PC-9 (cell line): ENCODE results near the gene MEIS2. TPM values are rescaled to one million over a fixed set of nuclear protein-coding genes. Genes with fewer than 3 reads are reported as not detected.

Experiments used
- BruUV-seq: library from RNA; stranded (reverse); fragments of 400-500 nt; replicated peaks from 2 replicates; lab custom pipeline; 2021; lab: Mats Ljungman, UMichigan
- CTCF ChIA-PET: fragments of 300-600 bp; sonication (Branson Sonifier 250); formaldehyde crosslinking; loops from one replicate; lab custom pipeline; 2022; ENCODE audit warnings: antibody characterized with exemption; lab: Charles Lee
- POLR2A ChIA-PET: fragments of 300-600 bp; sonication (Branson Sonifier 250); formaldehyde crosslinking; loops from one replicate; lab custom pipeline; 2022; ENCODE audit warnings: antibody characterized with exemption; ENCODE audit not compliant: unreplicated experiment; lab: Charles Lee
- DNase-seq, 2 experiments: peaks; one replicate each; pipeline versions ENCODE4 v3.0.0 to v3.0.0-alpha.2; 2015 to 2022; ENCODE audit warnings: mixed read lengths in 1 of 2
- H2AFZ ChIP-seq: fragments of 200-600 bp; sonication (generic); 2 replicates; pipeline ENCODE4 v1.8.1; 2017; ENCODE audit warnings: antibody characterized with exemption
- H3F3A ChIP-seq: fragments of 200-600 bp; sonication (generic); 2 replicates; pipeline ENCODE4 v1.8.1; 2017; ENCODE audit warnings: antibody characterized with exemption, mild to moderate bottlenecking, low read depth; ENCODE audit not compliant: insufficient read depth
- H3K27ac ChIP-seq: fragments of 200-600 bp; sonication (generic); 2 replicates; pipeline ENCODE4 v1.6.1; 2016; ENCODE audit warnings: mixed run types
- H3K27me3 ChIP-seq: fragments of 200-600 bp; sonication (generic); 2 replicates; pipeline ENCODE4 v1.6.1; 2016; ENCODE audit warnings: low read depth, mixed run types; ENCODE audit not compliant: insufficient read depth
- H3K36me3 ChIP-seq: fragments of 200-600 bp; sonication (generic); 2 replicates; pipeline ENCODE4 v1.6.1; 2016; ENCODE audit warnings: low read depth, mixed run types
- H3K4me1 ChIP-seq: fragments of 200-600 bp; sonication (generic); replicated peaks from 2 replicates; pipeline ENCODE4 v1.6.1; 2016; ENCODE audit warnings: mixed run types; ENCODE audit not compliant: insufficient read depth
- H3K4me2 ChIP-seq: fragments of 200-600 bp; sonication (generic); 2 replicates; pipeline ENCODE4 v1.6.1; 2017; ENCODE audit warnings: mixed run types
- H3K4me3 ChIP-seq: fragments of 200-600 bp; sonication (generic); 2 replicates; pipeline ENCODE4 v1.6.1; 2016; ENCODE audit warnings: mixed run types
- H3K79me2 ChIP-seq: fragments of 200-600 bp; sonication (generic); 2 replicates; pipeline ENCODE4 v1.6.1; 2017; ENCODE audit warnings: low read depth, mixed run types
- H3K9me2 ChIP-seq: fragments of 200-600 bp; sonication (generic); 2 replicates; pipeline ENCODE4 v1.8.1; 2017; ENCODE audit warnings: mild to moderate bottlenecking; ENCODE audit not compliant: insufficient read depth
- H3K9me3 ChIP-seq: fragments of 200-600 bp; sonication (generic); 2 replicates; pipeline ENCODE4 v1.8.1; 2016; ENCODE audit warnings: low read depth; ENCODE audit not compliant: insufficient read depth
- H4K20me1 ChIP-seq: fragments of 200-600 bp; sonication (generic); 2 replicates; pipeline ENCODE4 v1.8.1; 2017; ENCODE audit not compliant: insufficient read depth
- CTCF ChIP-seq: fragments of 200-600 bp; sonication (generic); conservative IDR thresholded peaks from 2 replicates; pipeline ENCODE4 v1.6.1; 2017; ENCODE audit warnings: mixed run types, antibody characterized with exemption, mild to moderate bottlenecking, moderate library complexity
- EZH2 ChIP-seq: fragments of 200-600 bp; sonication (generic); IDR thresholded peaks from 2 replicates; pipeline ENCODE4 v1.8.0; 2017; ENCODE audit warnings: antibody characterized with exemption, low read depth
- intact Hi-C: fragments of 100-400 bp; cut with micrococcal nuclease; formaldehyde crosslinking; loops from one replicate; pipeline ENCODE4 v1.10.0; 2022; ENCODE audit not compliant: unreplicated experiment
- total RNA-seq: library from RNA; stranded (reverse); gene quantifications from 2 replicates; pipeline ENCODE4 v1.2.3, GENCODE V29; 2021

Gene MEIS2
- total RNA-seq, 1 experiment from 2014 or later: 29.1 TPM

DNA sequence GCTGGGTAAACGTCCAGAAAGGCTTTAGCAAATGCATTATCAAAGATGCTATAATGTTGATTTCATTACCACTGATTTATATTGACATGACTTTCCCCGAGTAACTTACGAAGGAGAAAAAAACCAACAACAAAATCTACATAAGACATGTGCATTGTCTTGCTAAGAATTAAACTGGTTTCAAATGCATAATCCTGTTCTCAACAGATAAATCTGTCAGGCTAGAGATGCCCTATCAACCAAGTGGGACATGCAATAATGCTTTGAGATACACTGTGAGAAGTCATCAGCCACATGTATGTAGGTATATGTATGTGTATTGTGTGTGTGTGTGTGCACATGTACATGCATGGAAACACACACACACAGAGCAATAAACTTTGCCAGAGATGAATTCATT is 195.6 kb downstream of the MEIS2 start:
- intact Hi-C loops: loop anchor here (1.0 to 5.0 kb wide), 2 partner anchors 155 to 198 kb away; partner anchors contain the start of gene MEIS2
- H3K27ac ChIP-seq: 0 out of 2 replicates have a peak overlapping the region, but pooled peaks have one; percentile 16
- no peak for DNase-seq
- no peaks in the 10 kb centered on the region for H4K20me1 ChIP-seq
- peaks cover 17% of the 10 kb centered on the region for H3K4me1 ChIP-seq
- H3K36me3 ChIP-seq: no peaks in the 10 kb centered on the region
- no peaks in the 10 kb centered on the region for H3K79me2 ChIP-seq
- H3K4me3 ChIP-seq: no peak overlapping the region
- no TSS peak for BruUV-seq
- ChIA-PET CTCF (interaction anchor here (0.6 to 1.0 kb wide), 2 partner anchors 9 to 22 kb away, joined by 3 to 4 read pairs; no protein-coding TSS in a partner anchor), POLR2A (no interaction called here)
- H3K27me3 ChIP-seq: no peaks in the 10 kb centered on the region
- no peaks in the 10 kb centered on the region for H3F3A ChIP-seq
- no peak overlapping the region for H2AFZ ChIP-seq
- peak overlapping the region; percentile 40; the same call in 1 of the 2 replicates for H3K4me2 ChIP-seq
- H3K9me3 ChIP-seq: no peaks in the 10 kb centered on the region
- TF ChIP-seq EZH2: no peak
- TF ChIP-seq CTCF: no peak
- H3K9me2 ChIP-seq: no peaks in the 10 kb centered on the region

GRCh38 chr15:36903922-36904556 is 196.3 kb downstream of the MEIS2 start:
- BruUV-seq: no TSS peak
- H2AFZ ChIP-seq: no peak overlapping the region
- no peaks in the 10 kb centered on the region for H3K9me2 ChIP-seq
- no peaks in the 10 kb centered on the region for H3F3A ChIP-seq
- H3K9me3 ChIP-seq: no peaks in the 10 kb centered on the region
- peak overlapping the region; percentile 40 for H3K4me2 ChIP-seq
- H3K27ac ChIP-seq: peak overlapping the region; percentile 21; the same call in 1 of the 2 replicates
- CTCF ChIA-PET: interaction anchor here (1.0 kb wide), 1 partner anchor 21 kb away, joined by 4 read pairs; no protein-coding TSS in a partner anchor
- DNase-seq: peak; percentile 68 to 89
- no peaks in the 10 kb centered on the region for H3K79me2 ChIP-seq
- TF ChIP-seq CTCF (no peak), EZH2 (no peak)
- H3K4me1 ChIP-seq: peaks cover 17% of the 10 kb centered on the region
- H4K20me1 ChIP-seq: no peaks in the 10 kb centered on the region
- POLR2A ChIA-PET: interaction anchor here (0.6 kb wide), 1 partner anchor 443 kb away, joined by 5 read pairs; no protein-coding TSS in a partner anchor
- H3K27me3 ChIP-seq: no peaks in the 10 kb centered on the region
- no peaks in the 10 kb centered on the region for H3K36me3 ChIP-seq
- intact Hi-C loops: loop anchor here (1.0 to 5.0 kb wide), 2 partner anchors 155 to 198 kb away; partner anchors contain the start of gene MEIS2
- H3K4me3 ChIP-seq: no peak overlapping the region

- H3K27me3 ChIP-seq: no peaks in the 10 kb centered on the region
- H3K9me3 ChIP-seq: no peaks in the 10 kb centered on the region
- H3K4me1 ChIP-seq: peaks cover 17% of the 10 kb centered on the region
- POLR2A ChIA-PET: interaction anchor here (0.7 kb wide), 1 partner anchor 198 kb away, joined by 6 read pairs; no protein-coding TSS in a partner anchor
- no peak for DNase-seq
- H3K4me2 ChIP-seq: peak overlapping the region; percentile 40
- H4K20me1 ChIP-seq: no peaks in the 10 kb centered on the region
- no peaks in the 10 kb centered on the region for H3K9me2 ChIP-seq
- H3K27ac ChIP-seq: no peak overlapping the region
- H2AFZ ChIP-seq: no peak overlapping the region
- no peak overlapping the region for H3K4me3 ChIP-seq
- no peaks in the 10 kb centered on the region for H3K36me3 ChIP-seq
- TF ChIP-seq EZH2 (no peak), CTCF (no peak)
- intact Hi-C loops: loop anchor here (5.0 kb wide), 1 partner anchor 199 kb away; the partner anchor contains the start of gene MEIS2
- no peaks in the 10 kb centered on the region for H3K79me2 ChIP-seq
- BruUV-seq: no TSS peak
- CTCF ChIA-PET: interaction anchor here (0.6 kb wide), 1 partner anchor 365 kb away, joined by 3 read pairs; no protein-coding TSS in a partner anchor
- H3F3A ChIP-seq: no peaks in the 10 kb centered on the region
These were observed 197.2 kb downstream of the MEIS2 start for GRCh38 chr15:36903195-36903594.
